Esophagus muscularis mucosa (tissue), 4 donors: ENCODE measurements around the gene GFOD1.
"Not testable (repeated sequence)": the region's sequence is repeated elsewhere in the genome, so short reads cannot be mapped to it uniquely, and the experiment has no call there.

Source experiments
- CTCF ChIP-seq, 3 experiments: fragments of 200-600 bp in 2 of 3; fragments of 450-650 bp in 1 of 3; sonication (generic) in 2 of 3; IDR thresholded peaks; one replicate each; pipeline ENCODE4 v1.5.1; 2017 to 2019; ENCODE audit warnings: antibody characterized with exemption in 3 of 3, mild to moderate bottlenecking in 2 of 3, moderate library complexity in 1 of 3
- EP300 ChIP-seq: sonication (generic); formaldehyde crosslinking; IDR thresholded peaks from one replicate; pipeline ENCODE4 v1.6.1; 2017; ENCODE audit warnings: antibody characterized with exemption
- POLR2A ChIP-seq: fragments of 450-650 bp; IDR thresholded peaks from one replicate; pipeline ENCODE4 v1.6.1; 2017; ENCODE audit warnings: antibody characterized with exemption, moderate library complexity, mild to moderate bottlenecking, low read depth
- POLR2AphosphoS5 ChIP-seq, 2 donors: sonication (generic); formaldehyde crosslinking; IDR thresholded peaks; one replicate each; pipeline ENCODE4 v1.6.1; 2017; ENCODE audit warnings: antibody characterized with exemption in 2 of 2

GRCh38 chr6:13326031-13326586, 161.3 kb downstream of the GFOD1 start:
- TF ChIP-seq CTCF (IDR thresholded peaks at IDR 0.05); POLR2AphosphoS5 (IDR thresholded peaks at IDR 0.05); POLR2A; EP300: not testable (repeated sequence)
